Activated CD8-positive, alpha-beta memory T cell treated with anti-CD3 and anti-CD28 coated beads, Interleukin-2, amount 50 U/mL, for 48 hours (primary cell): ENCODE data around the gene HAUS1.
A peak's percentile ranks its signal among the peaks of the same experiment; 100 is the strongest.
"Not testable (repeated sequence)": the region's sequence is repeated elsewhere in the genome, so short reads cannot be mapped to it uniquely, and the experiment has no call there.

Experiments used
- DNase-seq: peaks from one replicate; pipeline ENCODE4 v3.0.0-alpha.2; 2020

Gene HAUS1

DNA sequence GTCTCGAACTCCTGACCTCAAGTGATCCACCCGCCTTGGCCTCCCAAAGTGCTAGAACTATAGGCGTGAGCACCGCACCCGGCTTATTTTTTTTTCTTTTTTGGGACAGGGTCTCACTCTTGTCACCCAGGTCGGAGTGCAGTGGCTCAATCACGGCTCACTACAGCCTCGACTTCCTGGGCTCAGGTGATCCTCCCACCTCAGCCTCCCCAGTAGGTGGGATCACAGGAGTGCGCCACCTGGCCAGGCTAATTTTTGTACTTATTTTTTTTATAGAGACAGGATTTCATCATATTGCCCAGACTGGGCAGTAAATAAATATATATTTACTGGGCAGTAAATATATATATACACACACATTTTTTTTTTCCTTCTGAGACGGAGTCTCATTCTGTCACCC lies 8.7 kb upstream of the HAUS1 start:
- DNase-seq, result no peak

- DNase-seq, result no peak
Measured at GRCh38 chr18:46096651-46097300, 7.4 kb upstream of the HAUS1 start.

GRCh38 chr18:46097431-46097800 lies 6.8 kb upstream of the HAUS1 start:
- DNase-seq, result no peak

DNA sequence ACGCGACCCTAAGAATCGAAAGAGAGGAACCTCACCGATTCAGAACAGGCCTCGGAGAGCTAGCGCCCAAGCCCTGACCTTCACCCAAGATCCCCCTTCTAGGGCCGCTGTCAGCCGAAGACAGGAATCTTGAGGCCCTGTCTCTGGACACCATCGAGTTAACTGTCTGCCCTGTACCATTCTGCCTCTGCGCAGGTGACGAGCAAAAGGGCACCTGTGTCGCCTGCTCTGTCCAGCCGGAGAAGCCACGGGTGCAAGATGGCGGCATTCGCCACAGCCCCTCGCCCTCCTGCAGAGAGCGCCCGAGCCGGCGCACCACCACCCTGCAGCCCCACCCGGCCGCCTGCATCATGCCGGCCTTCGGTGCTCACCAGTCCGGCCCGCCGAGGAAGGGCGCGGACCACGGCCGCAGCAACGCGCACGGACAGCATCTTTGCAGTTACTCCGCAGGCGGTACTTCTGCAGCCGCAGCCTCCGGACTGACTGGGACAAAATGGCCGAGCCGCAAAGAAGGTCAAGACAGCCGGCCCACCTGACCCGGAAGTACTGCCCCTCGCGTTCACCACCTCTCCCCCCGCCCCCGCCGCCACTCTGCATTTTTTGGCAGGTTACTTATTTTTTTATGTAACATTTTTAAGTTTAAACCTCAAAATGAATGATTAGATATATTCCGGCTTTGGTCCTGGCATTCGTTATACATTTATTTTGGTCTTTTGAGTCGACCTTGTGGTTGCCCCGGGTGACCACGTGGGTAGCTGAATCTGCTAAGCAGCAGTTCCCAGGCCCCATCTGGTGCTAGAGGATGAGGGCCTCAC lies 6.2 kb upstream of the HAUS1 start, which contains the start of gene ATP5F1A:
Gene ATP5F1A, minus strand, starts transcription at position 496 of the 815 bp plus-strand sequence. Its CDS starts 65 bp downstream, at position 431.
- DNase-seq, result peak; percentile 89

DNA sequence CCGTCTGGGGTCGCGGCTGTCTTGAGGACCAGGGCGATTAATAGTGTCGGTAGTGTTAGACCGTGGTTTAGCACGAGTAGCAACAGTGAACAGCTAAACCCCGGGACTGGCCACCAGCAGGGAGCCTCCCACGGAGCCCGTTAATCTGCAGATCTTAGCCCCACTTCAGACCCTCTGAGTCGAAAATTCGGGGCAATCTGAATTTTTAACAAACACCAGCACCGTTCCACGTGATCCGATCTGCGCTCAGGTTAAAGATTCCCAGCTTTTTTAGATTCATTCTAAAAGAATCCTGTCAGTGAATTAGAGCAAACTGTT lies 5.6 kb upstream of the HAUS1 start:
- DNase-seq, result peak; percentile 83

DNA sequence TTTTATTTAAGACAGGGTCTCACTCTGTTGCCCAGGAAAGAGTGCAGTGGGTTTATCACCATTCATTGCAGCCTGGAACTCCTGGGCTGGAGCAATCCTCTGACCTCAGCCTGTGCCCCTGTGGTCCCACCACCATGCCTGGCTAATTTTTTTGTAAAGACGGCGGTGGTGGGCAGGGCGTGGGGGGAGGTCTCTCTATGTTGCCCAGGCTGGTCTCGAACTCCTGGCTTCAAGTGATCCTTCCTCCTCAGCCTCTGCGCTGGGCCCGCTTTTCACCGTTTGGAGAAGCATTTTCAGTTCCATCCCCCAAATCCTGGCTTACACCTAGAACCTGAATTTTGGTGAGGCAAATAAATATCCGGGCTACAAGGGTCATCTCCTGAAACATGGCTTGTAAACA lies 4.7 kb upstream of the HAUS1 start:
- DNase-seq, result no peak

- no peak for DNase-seq
Measured at GRCh38 chr18:46109386-46109785, 5.2 kb downstream of the HAUS1 start.

GRCh38 chr18:46110406-46110805 lies 6.2 kb downstream of the HAUS1 start:
- DNase-seq, result no peak

GRCh38 chr18:46113751-46114150 lies 9.6 kb downstream of the HAUS1 start:
- DNase-seq, result no peak

- not testable (repeated sequence) for DNase-seq
Measured at GRCh38 chr18:46126625-46127024, 22.4 kb downstream of the HAUS1 start.

DNA sequence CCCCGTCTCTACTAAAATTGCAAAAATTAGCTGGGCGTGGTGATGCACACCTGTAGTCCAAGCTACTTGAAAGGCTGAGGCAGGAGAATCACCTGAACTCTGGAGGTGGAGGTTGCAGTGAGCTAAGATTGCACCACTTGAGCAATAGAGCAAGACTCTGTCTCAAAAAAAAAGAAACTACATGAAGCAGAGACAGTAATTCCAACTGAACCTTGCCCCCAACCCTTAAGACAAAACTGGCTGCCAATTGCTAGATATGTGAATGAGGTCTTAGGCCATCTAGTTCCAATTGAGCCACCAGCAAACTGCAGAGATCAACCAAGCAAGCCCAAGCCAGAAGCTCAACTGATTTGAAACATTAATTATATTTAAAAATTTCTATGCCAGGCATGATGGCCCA lies 25.9 kb downstream of the HAUS1 start:
- no peak for DNase-seq

GRCh38 chr18:46130549-46130948 lies 26.4 kb downstream of the HAUS1 start:
- DNase-seq, result not testable (repeated sequence)

DNA sequence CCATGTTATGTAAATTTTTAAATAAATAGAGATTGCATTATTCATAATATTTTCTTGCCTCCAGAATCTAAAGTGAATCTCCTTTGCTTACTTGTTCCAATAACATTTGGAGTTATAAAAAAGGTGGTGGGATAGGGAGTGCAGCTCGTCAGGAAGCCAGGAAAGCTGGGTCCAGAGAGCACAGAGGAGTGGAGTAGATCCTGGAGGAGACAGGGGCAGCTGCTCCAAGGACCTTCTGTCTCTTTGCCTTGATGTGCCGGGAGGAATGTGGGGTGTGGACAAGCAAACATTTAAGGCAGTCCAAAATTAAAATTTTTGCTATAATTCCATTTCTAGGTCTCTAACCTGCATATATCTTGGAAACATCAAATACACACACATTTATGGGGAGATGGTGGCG lies 29.3 kb downstream of the HAUS1 start:
- DNase-seq, result no peak

GRCh38 chr18:46134920-46135675 lies 30.9 kb downstream of the HAUS1 start:
- peak; percentile 15 for DNase-seq

- DNase-seq, result peak; percentile 17
Measured at GRCh38 chr18:46140173-46140572, 36.0 kb downstream of the HAUS1 start.

GRCh38 chr18:46141199-46141598 lies 37.0 kb downstream of the HAUS1 start:
- peak; percentile 8 for DNase-seq

DNA sequence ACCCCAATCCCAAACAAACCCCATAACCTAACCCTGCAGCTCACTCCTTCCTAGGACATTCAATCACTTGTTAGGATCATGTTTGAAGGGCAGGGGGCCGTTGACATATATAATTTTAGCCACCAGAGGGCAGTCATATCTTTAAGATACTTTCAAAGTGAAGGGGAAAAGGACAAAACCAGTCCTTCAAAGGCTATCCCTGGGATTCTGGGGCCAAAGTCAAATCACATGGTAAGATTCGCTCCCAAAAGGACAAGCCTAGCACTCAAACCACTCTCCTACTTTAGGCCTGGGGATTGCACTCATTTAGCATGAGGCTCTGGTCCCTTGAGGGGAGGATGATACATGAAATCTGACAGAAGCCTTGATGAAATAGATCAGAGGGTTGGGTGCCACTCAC lies 44.6 kb downstream of the HAUS1 start:
- DNase-seq, result no peak

GRCh38 chr18:46152436-46152807 lies 48.2 kb downstream of the HAUS1 start:
- DNase-seq, result no peak

DNA sequence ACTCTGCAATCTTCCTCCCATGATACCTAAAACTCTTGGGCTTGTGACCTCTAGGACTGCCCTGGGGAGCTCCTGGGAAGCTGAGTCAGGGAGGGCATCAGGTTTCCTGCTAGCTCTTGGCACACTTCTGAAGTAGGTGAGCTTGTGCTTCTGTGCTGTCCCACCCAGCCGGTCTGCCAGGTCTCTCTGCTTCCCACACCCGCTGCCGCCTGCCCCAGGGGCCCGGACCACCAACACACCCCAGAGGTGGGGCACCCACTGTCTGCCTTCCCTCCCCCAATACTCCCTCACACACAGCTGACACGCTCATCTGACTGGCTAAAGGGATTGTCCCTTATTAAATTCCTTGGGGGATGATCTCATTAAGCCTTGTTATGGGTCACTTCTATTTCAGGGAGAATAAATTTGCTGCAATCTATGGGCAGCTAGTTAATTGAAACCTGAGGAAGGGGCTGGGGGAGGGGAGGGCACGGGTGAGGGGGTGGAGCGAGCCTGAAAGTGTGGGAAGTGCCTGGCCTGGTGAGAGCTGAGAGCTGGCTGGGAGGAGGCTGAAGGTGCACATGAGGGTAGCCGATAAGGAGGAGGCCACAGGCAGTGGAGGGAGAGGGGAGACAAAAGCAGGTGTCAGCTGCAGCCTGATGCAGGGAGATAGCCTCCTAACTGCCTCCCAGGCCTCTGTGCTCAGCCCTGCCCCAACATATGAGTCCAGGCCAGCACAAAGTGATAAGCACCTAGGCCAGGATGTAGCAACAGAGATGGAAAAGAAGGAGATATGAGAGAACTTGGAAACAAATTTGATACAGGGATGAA lies 48.8 kb downstream of the HAUS1 start:
- no peak for DNase-seq

- DNase-seq, result no peak
Measured at GRCh38 chr18:46155641-46156051, 51.5 kb downstream of the HAUS1 start.

DNA sequence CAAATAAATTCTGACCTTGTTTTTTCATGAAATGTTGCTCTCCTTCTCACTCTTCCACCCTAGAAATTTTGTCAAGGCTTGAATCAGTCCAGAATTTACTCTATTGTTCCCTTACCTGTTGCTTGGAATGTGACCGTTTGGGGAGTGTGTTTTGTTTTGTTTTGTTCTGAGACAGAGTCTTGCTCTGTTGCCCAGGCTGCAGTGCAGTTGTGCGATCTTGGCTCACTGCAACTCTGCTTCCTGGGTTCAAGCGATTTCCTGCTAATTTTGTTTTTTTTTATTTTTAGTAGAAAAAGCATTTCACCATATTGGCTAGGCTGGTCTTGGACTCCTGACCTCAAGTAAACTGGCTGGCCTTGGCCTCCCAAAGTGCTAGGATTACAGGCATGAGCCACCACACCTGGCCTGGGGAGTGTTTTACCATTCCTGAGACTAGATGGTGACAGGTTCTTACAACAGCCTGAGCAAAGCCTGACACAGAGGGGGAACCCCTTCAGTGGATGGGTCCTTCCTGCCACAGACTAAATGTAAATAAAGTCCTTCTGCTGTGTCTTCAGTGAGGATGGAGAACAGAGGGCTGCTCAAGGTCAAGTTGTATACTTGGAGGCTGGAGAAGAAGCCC lies 52.0 kb downstream of the HAUS1 start:
- peak; percentile 61 for DNase-seq

DNA sequence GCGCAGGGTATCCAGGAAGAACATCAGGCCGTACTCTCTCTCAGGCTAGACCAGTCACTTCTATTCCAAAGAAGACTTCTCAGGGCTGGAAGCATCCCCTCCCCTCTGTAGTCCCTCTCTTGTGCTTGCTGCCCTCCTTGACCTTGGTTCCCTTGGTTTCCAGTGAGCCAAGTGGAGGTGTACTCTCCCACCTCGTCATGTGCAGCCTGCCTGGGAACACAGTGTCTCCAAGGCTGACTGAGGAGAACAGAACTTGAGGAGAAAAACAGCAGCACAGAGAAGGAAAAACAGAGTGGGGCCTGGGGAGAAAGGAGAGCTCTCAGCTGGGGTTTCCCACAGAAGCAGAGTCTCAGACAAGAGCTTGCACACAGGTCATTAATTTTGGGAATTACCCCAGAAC lies 52.7 kb downstream of the HAUS1 start:
- DNase-seq, result no peak

DNA sequence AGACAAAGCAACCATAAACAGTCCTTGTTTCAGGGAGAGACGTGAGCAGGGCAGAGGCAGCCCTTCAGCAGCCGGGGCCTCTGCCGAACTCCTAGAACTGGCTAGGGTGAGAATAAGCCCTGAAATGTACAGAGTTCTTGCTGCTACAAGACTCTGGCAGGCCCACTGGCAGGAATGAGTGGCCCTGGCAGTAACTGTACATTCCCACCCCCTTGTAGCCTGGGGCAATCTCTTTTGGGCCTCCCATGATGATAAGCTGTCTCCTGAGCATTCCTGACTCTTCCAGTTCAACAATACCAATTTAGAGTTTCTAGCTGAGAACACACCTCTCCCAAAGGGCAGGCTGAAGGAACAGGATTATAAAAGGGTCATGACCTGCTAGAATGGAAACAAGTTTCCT lies 54.3 kb downstream of the HAUS1 start:
- DNase-seq, result no peak
